Measurements from ENCODE around the gene LSM14B.
"Not testable (repeated sequence)": the region's sequence is repeated elsewhere in the genome, so short reads cannot be mapped to it uniquely, and the experiment has no call there.

The LSM14B gene

GRCh38 chr20:62147528-62147927 lies 25.3 kb downstream of the LSM14B start:
- no peak for DNase-seq

- DNase-seq: not testable (repeated sequence)
Measured at GRCh38 chr20:62148383-62148782, 26.1 kb downstream of the LSM14B start.

DNA sequence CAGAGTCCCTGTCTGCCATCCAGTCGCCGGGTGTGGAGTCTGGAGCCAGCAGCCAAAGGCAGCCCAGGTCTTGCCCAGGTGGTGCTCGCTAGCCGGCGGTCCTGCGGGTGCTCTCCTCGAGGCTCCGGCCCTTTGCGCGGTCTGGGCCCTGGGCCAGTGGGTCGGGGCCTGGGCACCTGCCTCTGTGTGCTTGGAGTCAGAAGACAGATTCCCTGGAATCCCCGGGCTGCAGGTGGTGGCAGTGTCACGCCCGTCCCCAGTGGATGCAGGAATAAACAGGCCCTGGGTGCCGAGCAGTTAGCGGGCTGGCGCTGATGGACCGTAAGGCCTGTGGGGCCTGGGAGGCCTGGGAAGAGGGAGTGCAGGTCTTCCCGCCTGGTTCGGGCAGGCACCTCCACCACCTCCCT lies 26.6 kb downstream of the LSM14B start:
- no peak for DNase-seq

DNA sequence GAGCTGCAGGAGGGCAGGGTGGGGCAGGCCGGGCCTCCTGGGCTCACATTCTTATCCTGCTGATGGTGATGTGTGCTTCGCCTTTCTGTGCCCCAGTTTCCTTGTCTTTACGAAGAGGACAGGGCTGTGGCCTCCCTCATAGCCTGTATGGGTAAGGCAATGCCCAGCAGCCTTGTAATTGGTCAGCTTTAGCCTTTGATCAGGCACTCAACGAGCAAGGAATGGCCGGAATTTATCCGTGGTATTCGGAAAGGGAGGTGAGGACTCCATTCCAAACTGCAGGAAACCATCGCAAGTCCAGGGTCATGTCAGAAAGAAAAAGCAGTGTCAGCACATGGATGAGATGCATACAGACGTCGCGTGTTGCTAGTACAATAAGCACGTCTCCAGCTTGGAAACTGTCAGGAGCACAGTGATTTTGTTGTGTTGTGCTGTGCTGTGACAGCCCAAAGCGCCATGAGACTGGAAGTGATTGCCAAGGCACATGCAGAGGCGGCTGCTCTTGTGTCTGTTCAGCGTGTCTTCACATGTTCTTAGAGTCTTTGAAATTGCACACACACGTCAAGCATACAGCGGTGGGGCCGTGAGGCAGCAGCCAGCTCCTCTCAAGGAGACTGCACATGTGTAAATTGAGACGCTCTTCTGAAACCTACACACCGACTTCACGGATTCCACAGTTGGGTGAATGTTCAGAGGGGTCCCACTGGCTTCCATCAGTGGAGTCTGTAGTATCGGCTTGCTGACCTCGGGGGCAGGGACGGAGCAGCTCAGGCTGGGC lies 27.4 kb downstream of the LSM14B start:
- DNase-seq: no peak

- DNase-seq: no peak
Measured at GRCh38 chr20:62150310-62150575, 28.0 kb downstream of the LSM14B start.

DNA sequence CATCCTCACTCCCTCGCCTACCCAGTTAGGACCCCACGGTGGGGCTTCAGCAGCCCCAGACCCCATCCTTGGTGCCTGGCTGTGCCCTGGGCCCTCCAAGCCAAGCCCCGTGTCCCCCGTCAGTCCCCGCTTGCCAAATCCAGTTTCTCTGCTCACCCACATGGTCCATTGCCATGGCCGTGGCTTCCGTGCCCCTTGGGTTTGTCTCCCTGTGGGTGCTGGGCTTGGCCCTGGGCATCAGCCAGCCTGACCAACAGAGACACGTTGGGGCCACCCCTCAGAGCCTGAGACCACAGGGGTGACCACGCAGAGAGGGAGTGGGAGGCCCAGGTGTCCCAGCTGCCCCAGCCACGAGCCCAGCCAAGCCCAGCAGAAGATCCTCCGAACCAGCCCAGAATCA lies 28.9 kb downstream of the LSM14B start:
- DNase-seq: no peak

- no peak for DNase-seq
Measured at GRCh38 chr20:62151835-62152364, 29.6 kb downstream of the LSM14B start.

DNA sequence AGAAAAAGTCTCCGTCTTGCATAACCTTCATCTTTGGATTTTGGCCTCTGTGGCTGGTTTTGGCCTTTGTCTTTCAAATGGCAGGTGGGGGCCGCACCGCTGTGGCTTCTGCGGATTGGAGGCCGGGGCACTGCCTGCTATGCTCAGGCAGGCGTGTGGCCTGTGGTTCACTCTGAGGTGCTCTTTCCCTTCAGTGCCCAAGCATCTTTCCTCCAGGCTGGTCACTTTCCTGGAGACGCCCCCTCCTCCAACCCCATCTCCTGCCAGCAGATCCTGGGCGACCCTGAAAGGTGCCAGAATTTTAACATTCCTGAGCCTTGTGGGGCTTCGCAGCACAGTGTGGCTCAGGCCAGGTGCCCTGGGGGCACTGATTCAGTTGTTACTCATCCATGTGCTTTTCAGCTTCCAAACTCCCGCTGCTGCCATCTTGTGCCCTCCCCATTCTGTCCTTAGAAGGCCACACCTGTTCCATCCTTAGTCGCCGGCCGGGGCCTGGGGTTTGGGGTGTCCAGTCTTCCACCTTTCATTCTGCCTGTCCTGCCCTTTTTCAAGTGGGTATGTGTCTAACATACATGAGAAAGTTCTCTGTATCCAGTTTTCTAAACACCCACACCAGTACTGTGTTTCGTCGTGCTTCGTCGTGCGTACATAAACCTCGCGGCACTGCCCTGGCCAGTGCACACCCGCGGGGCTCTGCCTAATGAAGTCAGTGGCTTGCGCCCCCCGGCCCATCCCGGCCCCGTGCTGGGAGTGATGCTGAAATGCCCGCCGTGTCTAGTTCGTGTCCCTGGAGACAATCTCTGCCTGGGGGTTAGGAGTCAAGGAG lies 33.4 kb downstream of the LSM14B start:
- no peak for DNase-seq

DNA sequence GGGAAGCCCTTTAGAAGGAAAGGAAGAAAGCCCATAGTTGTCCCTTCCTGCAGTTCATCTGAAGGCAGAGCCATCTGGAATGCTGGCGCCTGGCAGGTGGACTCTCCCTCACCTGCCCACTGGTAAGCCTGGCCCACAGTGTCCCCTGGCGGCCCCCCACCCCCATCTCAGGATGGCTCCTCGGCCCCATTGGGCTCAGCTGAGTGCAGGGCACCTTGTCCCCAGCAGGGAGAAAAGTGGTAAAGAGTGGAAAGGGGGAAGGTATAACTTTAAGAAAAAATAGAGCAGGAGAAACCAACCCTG lies 33.9 kb downstream of the LSM14B start:
- DNase-seq: no peak

GRCh38 chr20:62156592-62157386 lies 34.5 kb downstream of the LSM14B start:
- peak; percentile 43 to 71 (median 62) for DNase-seq

GRCh38 chr20:62157387-62158087 lies 35.3 kb downstream of the LSM14B start:
- no peak for DNase-seq

DNA sequence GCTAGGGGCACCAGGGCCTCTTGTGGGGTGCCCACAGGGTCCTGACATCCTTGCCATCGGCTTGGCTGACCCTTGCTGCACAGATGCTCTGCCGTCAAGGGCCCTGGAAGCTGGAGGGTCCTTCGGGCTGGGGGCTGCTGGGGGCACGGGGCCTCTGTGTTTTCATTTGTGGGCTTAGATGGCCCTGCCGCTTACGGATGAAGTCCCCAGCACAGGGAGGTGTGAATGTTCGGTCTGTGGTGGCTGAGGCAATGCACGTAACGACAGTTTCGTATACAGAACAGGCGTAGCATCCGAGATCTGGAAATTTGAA lies 35.8 kb downstream of the LSM14B start:
- no peak for DNase-seq

GRCh38 chr20:62158541-62158940 lies 36.3 kb downstream of the LSM14B start:
- DNase-seq: no peak

DNA sequence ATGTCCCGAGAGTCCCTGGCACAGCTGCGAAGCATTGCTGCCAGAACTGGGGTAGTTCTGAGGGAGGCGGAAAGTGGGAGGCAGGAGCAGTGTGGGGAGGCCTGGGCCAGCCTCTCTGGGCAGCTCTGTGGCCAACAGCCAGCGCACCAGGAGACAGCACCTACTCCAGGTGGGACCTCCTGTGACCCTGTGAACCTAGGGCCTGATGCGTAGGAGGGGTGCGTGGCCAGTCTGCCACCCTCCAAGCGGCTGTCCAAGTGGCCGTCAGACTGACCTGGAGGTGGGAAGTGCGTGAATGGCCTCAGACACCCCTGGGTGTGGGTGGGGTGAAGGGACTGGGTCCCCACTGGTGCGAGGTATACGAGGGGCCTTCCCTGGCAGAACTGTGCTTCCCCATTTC lies 36.8 kb downstream of the LSM14B start:
- no peak for DNase-seq

GRCh38 chr20:62159839-62160238 lies 37.6 kb downstream of the LSM14B start:
- DNase-seq: no peak

DNA sequence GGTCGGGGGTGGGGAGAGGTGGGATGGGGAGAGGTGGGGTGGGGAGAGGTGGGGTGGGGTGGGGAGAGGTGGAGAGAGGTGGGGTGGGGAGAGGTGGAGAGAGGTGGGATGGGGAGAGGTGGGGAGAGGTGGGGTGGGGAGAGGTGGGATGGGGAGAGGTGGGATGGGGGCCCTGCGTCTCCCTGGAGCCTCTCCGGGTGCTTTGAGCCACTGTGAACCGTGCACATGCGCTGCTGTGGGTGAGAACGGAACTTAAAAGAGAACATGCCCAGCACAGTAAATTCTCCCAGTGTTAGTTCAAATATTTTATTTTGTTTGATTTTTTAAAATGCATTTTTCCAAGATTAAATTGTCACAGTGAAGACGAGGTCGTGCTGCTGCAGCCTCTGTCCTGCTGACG lies 38.0 kb downstream of the LSM14B start:
- no peak for DNase-seq

DNA sequence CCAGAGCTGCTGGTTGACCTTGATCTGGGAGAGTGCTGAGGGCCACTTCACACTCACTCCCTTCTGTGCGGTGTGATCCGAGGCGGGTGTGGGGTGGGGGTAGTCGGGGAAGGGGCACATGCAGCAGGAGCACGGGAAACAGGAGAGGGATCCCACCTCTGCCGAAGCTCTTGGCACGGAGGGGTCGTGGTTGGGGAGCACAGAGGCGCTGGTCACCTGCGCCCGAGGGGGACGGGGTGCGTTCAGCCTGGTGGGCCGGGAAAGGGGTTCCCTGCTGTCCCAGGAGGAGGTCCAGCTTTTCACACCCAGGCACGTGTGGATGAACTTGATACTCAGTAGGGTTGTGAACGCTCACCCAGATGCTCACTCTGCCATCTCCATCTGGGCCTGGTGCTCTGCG lies 38.6 kb downstream of the LSM14B start:
- no peak for DNase-seq

- DNase-seq: no peak
Measured at GRCh38 chr20:62161347-62161746, 39.1 kb downstream of the LSM14B start.

DNA sequence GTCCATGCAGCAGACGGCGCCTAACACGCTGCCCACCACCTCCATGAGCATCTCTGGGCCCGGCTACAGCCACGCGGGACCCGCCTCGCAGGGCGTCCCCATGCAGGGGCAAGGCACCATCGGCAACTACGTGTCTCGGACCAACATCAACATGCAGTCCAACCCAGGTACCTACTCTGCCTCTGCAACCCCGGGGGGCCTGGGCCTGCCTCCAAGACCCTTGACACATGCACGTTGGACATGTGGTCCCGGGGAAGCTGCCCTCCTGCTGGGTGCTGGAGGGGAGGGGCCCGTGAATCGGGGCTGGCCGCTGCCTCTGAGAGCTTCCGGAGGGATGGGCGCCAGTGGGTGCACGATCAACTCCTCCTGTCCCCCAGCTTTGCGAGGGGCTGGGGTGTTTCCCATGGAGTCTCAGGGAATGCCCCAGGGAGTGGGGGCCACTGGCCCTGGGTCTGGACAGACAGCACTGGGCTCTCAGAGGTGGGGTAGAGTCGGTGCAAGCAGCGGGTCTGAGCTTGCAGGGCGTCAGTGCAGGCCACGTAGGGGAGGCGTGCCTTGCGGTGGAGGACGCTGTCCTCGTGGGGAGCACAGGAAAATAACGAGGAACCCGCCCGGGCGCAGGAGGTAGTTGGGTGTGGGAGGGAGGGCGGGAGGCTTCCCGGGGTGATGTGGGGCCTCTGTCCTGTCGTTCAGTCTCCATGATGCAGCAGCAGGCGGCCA lies 40.6 kb downstream of the LSM14B start:
- no peak for DNase-seq

GRCh38 chr20:62163485-62163865 lies 41.2 kb downstream of the LSM14B start:
- no peak for DNase-seq

- DNase-seq: no peak
Measured at GRCh38 chr20:62163986-62164762, 41.9 kb downstream of the LSM14B start.

Data from stimulated activated naive CD4-positive, alpha-beta T cell (primary cell).